Activated CD4-positive, CD25-positive, alpha-beta regulatory T cell treated with anti-CD3 and anti-CD28 coated beads, Interleukin-2, amount 50 U/mL, for 16 hours (primary cell): ENCODE data around the gene NTHL1.
"Not testable (repeated sequence)": the region's sequence is repeated elsewhere in the genome, so short reads cannot be mapped to it uniquely, and the experiment has no call there.

Experiments
- DNase-seq: peaks from one replicate; pipeline ENCODE4 v3.0.0-alpha.2; 2020; ENCODE audit warnings: low read depth, low spot score

The NTHL1 gene

DNA sequence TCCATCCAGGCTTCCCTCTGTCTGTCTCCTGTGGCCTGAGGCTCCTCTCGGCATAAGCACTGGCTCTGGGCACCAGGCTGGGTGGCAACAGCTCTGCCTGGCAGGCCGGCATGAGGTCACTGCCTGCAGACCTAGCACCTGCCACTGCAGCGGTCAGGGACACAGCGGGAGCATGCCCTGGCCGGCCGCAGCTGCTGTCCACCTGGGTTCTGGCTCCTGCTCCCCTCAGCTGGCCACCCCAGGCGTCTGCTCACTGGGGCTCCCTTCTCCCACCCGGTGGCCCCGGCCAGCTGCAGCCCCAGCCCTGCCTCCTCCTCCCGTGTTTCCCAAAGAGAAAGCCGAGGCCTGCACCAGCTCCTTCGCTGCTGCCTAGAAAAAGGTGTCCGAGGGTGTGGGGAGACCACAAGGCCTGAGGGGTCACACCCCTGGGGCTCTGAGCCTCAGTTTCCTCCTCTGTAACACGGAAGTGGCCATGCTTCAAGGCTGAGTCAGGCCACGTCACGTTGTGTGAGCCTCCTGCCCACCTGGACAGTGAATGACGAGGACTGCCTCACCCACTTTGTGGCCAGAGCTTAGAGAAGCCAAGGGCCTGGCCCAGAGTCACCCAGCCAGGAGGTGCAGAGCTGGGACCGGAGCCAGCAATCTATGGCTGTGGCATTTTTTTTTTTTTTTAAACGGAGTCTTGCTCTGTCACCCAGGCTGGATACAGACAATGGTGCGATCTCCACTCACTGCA, 6.7 kb downstream of the NTHL1 start:
- DNase-seq = no peak

GRCh38 chr16:2040041-2040786, 7.4 kb downstream of the NTHL1 start:
- DNase-seq = no peak

DNA sequence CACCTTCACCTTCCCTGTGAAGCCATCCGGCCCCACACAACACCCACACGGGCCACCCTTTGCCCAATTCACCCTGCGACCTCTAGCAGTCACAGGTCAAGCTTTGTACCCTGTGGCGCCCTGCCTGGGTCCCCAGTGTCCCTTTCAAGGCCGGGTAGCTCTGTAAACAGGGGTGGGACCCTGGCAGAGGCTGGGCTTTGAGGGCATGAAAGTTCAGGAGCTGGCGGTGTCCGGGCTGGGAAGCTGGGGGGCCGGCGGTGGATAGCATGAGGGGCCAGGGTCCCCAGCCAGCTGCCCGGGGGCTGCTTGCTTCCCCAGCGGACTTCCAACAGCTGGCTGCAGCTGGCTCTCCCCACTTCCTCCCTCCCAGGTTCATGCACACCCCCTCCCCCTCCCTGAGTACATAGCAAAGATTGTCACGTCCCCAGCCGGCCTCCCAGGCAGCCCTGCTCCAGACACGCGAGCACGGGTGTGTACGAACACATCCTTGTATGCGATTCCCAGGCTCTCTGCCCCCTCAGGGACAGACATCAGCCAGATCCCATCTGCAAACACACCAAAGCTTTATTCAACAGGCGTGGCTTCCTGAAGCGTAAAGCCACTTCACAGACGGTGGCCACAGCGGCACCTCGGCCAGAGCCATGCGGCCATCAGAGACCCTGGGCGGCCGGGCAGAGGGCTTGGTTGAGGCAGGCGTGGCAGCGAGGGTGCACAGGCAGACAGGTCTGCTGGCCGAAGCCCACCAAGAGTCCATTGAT, 8.2 kb downstream of the NTHL1 start:
- DNase-seq = no peak

DNA sequence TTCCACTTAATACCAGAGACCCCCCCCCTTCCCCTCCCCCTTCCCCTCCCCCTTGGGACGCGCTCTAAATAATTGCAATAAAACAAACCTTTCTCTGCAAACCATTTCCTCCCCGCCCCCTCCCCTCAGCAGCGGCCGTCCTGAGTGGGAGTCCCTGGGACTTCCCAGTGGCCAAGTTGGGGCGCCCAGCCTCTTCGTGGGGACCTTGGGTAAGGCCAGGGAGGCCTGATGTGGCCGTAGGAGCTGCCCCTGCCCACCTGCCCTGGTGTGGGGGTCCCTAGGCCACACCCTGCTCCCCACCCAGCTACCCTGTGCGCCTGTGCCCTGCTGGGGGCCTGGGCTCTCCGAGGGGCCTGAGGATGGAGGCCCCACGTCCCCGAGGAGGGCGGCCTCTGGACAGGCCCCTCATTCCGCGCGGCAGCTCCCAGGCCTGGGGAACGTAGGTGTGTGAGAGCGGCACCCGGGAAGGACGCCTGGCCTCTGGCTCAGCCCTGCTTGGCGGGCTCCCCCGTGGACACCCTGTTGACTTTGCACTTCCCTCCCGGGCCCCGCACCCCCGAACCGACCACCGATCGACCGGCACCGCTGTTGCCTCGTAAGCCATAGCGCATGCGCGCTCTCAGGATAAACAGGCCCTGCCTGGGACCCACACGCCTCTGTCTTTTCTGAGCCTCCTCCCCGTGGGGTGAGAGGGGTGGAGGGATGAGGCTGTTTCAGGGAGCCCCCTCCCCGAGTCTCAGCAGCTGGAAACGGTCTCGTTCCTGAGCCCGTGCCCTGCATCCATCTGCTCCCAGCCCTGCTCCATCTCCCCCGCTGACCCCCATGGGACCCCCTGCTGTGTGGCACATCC, 9.0 kb downstream of the NTHL1 start:
- no peak for DNase-seq

GRCh38 chr16:2037647-2038381, 9.8 kb downstream of the NTHL1 start:
- no peak for DNase-seq

- DNase-seq = no peak
Observed at GRCh38 chr16:2037115-2037514, 10.5 kb downstream of the NTHL1 start.

GRCh38 chr16:2036200-2036966, 11.3 kb downstream of the NTHL1 start:
- no peak for DNase-seq

- no peak for DNase-seq
Observed at GRCh38 chr16:2035431-2036199, 12.0 kb downstream of the NTHL1 start.

DNA sequence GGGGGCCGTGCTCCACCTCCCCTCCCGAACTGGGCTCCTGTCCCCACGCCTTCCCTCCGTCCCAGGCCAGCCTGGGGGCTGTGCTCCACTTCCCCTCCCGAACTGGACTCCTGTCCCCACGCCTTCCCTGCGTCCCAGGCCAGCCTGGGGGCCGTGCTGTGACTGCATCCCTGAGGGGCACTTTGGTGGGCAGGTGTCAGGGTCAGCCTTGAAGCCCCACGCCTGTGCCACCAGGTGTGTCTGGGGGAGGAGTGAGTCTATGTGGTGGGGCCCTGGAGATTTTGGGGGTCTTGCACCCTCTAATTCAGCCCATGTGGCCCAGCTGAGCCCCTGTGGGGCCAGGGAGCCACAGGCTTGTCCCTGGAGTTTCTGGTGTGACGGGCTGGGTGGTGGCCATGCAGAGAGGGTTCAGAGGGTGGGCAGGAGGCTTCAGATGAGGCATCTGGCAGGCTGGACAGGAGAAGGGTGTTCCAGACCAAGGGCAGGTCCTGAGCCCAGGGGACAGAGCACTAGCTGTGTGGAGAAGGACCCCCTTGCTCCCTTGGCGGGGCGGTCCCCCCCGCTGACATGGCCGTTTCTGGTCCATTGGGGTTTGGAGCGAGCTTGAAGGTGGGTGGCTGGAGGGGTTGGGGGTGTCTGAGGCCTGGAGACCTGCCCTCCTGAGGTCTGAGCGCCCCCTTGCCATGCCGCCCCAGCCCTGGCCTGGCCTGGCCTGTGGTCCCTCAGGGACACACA, 12.8 kb downstream of the NTHL1 start:
- DNase-seq = no peak

DNA sequence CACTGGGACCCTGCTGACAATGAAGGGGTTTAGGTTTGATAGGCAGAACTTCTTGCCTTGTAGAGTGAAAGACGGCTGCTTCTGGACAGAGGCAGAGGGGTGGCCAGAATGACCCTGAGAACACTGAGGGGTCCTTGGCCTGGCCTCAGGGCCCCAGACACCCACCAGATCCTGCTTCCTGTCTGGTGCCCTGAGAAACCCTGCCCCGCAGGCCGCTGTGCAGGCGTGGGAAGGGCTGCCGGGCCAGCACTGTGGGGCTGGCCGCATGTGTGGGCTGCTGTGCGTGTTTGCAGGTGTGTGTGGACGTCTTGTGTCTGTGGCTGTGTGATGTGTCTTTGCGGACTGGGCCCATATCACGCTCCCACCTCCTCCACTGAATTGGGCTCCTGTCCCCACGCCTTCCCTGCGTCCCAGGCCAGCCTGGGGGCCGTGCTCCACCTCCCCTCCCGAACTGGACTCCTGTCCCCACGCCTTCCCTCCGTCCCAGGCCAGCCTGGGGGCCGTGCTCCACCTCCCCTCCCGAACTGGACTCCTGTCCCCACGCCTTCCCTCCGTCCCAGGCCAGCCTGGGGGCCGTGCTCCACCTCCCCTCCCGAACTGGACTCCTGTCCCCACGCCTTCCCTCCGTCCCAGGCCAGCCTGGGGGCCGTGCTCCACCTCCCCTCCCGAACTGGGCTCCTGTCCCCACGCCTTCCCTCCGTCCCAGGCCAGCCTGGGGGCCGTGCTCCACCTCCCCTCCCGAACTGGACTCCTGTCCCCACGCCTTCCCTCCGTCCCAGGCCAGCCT, 13.5 kb downstream of the NTHL1 start:
- not testable (repeated sequence) for DNase-seq

DNA sequence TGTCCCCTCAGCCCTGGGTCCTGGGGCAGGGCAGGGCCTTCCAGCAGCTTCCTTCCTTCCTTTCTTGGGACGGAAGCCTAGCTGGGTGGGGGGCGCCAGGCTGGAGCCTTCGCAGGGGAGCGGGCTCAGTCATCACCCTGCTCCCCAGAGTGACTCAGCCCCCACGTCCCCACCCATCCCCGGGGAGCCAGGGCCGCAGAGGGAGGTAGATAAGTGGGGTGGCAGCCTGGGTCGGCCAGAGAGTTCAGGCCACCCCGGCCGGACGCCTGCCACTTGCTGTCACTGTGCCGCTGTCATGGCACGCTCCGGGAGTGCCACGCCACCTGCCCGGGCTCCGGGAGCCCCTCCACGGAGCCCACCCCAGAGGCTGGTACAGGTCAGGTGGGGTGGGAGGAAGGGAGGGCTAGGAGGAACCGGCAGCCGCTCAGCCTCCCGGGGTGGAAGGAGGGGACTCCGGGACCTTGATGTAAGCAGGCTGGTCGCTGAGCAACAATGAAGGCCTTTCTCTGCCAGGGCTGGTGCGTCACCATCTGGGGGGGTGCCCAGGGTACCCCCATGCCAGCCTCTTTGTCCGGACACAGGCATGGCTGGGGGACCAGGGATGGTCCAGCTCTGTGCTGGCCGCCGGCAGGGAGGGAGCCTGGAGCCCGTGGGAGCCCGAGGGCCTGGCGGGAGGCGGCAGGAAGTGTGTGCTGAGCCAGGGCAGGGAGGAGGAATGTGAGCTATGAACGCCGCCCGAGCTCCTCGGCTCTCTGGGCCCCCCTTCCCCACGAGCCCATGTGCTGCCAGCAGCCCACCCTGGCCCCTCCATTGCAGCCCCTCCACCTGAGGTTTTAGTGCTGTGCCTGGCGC, 14.4 kb downstream of the NTHL1 start:
- no peak for DNase-seq

GRCh38 chr16:2032285-2033056, 15.2 kb downstream of the NTHL1 start:
- no peak for DNase-seq

- no peak for DNase-seq
Observed at GRCh38 chr16:2031081-2031577, 16.5 kb downstream of the NTHL1 start.

GRCh38 chr16:2030036-2030435, 17.6 kb downstream of the NTHL1 start:
- no peak for DNase-seq

GRCh38 chr16:2029350-2029749, 18.3 kb downstream of the NTHL1 start:
- no peak for DNase-seq
